ENCODE data around the gene KCNN3.

Gene KCNN3

DNA sequence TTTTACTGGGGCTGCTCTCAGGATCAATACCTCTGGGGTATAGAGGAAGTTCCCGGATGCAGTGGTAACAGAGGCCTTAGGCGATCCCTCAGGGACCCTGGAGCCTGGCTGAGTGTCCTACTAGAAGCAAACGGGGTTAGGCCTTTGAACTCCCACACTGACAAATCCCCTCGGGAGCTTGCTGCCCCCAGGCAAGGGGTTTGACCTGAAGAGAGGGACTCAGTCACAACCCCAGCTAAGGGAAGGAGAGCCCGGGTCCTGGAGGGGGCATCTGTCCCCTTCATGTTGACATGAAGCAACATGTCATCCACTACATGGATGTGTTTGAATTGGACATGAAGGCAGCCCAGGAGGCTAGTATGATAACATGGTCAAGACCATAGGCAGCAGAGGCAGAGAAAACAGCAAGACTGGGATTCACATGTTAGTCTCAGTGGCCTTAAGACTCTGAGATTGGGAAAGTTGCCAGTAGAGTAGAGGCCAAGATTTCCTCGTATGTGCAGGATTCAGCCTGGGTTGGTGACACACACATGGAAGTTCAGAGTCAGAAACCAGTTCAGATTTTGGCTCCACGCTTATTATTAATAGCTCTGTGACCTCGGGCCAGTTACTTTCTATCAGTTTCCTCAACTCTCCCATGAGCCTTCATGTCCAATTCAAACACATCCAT is 101.5 kb downstream of the KCNN3 start:
- TF ChIP-seq, protein P1, sequence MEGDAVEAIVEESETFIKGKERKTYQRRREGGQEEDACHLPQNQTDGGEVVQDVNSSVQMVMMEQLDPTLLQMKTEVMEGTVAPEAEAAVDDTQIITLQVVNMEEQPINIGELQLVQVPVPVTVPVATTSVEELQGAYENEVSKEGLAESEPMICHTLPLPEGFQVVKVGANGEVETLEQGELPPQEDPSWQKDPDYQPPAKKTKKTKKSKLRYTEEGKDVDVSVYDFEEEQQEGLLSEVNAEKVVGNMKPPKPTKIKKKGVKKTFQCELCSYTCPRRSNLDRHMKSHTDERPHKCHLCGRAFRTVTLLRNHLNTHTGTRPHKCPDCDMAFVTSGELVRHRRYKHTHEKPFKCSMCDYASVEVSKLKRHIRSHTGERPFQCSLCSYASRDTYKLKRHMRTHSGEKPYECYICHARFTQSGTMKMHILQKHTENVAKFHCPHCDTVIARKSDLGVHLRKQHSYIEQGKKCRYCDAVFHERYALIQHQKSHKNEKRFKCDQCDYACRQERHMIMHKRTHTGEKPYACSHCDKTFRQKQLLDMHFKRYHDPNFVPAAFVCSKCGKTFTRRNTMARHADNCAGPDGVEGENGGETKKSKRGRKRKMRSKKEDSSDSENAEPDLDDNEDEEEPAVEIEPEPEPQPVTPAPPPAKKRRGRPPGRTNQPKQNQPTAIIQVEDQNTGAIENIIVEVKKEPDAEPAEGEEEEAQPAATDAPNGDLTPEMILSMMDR (IDR thresholded peaks at IDR 0.05), result no peak
- Mint-ChIP-seq H3K4me1 (peaks cover 37% of the 10 kb centered on the region), H3K27me3 (ENCODE audit: low read depth, poor library complexity) (peaks cover 18% of the 10 kb centered on the region), H3K4me3 (no peak overlapping the region), H3K9me3 (no peaks in the 10 kb centered on the region), H3K27ac (no peak overlapping the region), H3K36me3 (ENCODE audit: low read depth) (no peaks in the 10 kb centered on the region)
- no peak for DNase-seq

DNA sequence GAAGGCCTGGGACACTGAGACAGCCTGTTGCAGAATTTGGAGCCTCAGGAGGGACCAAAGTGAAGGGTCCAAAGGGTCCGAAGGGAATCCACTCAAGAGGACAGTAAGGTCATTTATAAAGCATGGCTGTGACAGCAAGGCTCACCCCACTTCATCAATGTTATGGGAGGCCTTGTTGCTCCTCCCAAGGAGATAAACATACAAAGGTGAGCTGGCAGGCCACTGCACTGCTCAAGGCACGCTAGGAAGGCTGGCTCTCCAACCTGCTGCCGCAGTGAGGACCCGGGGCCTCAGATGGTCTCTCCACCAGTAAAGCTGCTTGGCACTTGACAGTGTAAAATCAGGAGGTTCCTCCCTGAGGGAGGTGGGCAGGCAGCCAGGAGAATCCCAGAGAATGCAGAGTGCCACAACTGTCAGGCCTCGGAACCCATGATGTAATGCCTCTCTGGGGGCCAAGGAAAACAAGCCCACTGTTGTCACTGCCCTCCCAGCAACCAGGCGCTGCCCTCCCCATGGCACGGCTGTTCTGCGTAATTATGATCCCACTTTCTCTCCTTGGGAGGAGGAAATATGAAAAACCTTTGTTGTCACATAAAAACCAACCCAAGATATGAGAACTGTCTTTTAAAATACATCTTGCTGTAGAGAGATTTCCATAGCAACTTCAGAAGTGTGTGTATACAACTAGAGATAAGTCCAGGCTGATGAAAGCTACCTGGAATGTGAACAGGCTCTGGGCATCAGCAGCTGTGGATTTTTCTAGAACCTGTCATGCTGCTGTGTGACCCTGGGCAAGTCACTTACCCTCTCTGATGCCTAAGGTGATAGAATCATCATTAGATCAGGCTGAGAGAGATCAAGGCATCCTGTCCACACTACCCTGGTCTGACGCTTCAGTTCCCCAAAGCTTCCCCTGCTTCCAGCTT is 102.5 kb downstream of the KCNN3 start:
- no peak for DNase-seq
- Mint-ChIP-seq H3K27ac (no peak overlapping the region), H3K36me3 (ENCODE audit: low read depth) (no peaks in the 10 kb centered on the region)

DNA sequence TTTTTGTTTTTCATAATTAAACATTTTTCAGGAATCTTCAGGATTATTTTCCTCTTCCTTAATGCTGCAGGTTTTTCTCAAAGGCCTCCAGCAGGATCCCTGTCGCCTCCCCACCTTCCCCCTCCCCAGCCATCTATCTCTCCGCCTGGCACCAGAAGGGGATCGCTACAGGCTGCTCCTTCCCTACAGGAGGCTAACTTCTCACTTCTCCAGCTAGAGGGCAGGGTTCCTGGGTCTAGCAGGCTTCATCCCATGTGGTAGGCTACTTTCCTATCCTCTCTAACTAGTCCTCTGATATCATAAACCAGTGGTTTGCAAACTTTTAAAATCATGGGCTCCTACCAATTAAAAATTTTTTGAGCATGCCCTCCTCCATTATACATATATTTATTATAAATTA is 104.1 kb downstream of the KCNN3 start:
- H3K36me3 Mint-ChIP-seq (ENCODE audit: low read depth), result no peaks in the 10 kb centered on the region
- TF ChIP-seq, protein P1 (IDR thresholded peaks at IDR 0.05), result peak; percentile 16
- no peaks in the 10 kb centered on the region for H3K9me3 Mint-ChIP-seq
- peaks cover 25% of the 10 kb centered on the region for H3K4me1 Mint-ChIP-seq
- H3K27me3 Mint-ChIP-seq (ENCODE audit: low read depth, poor library complexity), result peaks cover 39% of the 10 kb centered on the region
- H3K4me3 Mint-ChIP-seq, result no peak overlapping the region
- DNase-seq, result no peak
- H3K27ac Mint-ChIP-seq, result no peak overlapping the region

More for the DNA sequence above, 102.5 kb downstream of the KCNN3 start:
- no peaks in the 10 kb centered on the region for H3K9me3 Mint-ChIP-seq
- no peak overlapping the region for H3K4me3 Mint-ChIP-seq
- TF ChIP-seq, protein P1 (IDR thresholded peaks at IDR 0.05), result no peak
- peaks cover 23% of the 10 kb centered on the region for H3K27me3 Mint-ChIP-seq (ENCODE audit: low read depth, poor library complexity)
- peaks cover 26% of the 10 kb centered on the region for H3K4me1 Mint-ChIP-seq

DNA sequence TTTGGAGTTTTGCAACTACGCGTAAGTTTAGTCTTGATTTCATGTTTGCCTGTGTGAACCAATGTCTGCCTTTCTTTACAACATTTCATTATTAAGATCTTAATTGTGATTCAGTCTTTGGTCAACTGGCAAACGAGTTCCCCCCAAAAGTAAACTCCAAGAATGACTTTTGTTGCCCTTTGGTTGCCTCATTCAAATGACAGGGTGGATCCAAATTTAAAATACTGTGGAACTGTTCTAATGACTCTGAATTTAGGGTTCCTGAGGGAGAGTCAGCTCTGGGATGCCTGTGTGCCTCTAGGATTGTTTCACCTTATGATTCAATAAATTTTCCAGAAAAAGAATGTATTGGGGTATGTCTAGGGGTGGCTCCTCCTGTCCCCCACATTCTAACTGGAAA is 105.3 kb downstream of the KCNN3 start:
- Mint-ChIP-seq H3K36me3 (ENCODE audit: low read depth) (no peaks in the 10 kb centered on the region), H3K4me3 (no peak overlapping the region), H3K4me1 (peaks cover 25% of the 10 kb centered on the region), H3K27me3 (ENCODE audit: low read depth, poor library complexity) (peaks cover 49% of the 10 kb centered on the region), H3K27ac (no peak overlapping the region), H3K9me3 (no peaks in the 10 kb centered on the region)
- TF ChIP-seq, protein P1 (IDR thresholded peaks at IDR 0.05), result no peak
- DNase-seq, result no peak

DNA sequence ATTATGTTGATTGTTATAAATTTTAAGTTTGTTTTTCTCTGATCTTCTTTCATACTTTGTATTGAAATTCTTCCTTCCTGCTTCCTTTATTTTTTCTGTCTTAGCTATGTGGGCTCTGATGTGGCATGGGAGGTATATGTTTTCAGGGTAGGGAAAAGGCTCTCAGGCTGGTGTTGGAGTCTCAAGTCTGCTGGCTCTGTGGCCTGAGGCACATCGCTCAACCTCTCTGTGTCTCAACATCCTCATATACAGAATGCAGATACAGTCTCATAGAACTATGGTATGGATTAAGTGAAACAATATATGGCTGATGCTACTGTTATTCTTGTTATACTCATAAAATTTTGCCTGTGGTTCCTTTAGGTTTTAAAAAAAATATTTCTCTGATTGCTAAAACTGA is 105.9 kb downstream of the KCNN3 start:
- TF ChIP-seq, protein P1 (IDR thresholded peaks at IDR 0.05), result no peak
- Mint-ChIP-seq H3K27me3 (ENCODE audit: low read depth, poor library complexity) (peaks cover 54% of the 10 kb centered on the region), H3K9me3 (no peaks in the 10 kb centered on the region), H3K36me3 (ENCODE audit: low read depth) (no peaks in the 10 kb centered on the region), H3K4me3 (no peak overlapping the region), H3K4me1 (peaks cover 25% of the 10 kb centered on the region), H3K27ac (no peak overlapping the region)
- DNase-seq, result no peak
